HG03175 (cell line): ENCODE measurements around the gene PCBP2.
"Not testable (repeated sequence)": the region's sequence is repeated elsewhere in the genome, so short reads cannot be mapped to it uniquely, and the experiment has no call there.

Experiments used
- ATAC-seq: cut with Tn5 transposase; IDR thresholded peaks from one replicate; pipeline ENCODE4 v1.9.1; 2021; ENCODE audit warnings: mild to moderate bottlenecking, moderate library complexity; ENCODE audit not compliant: unreplicated experiment

Gene PCBP2

GRCh38 chr12:53468282-53468681 is 16.4 kb downstream of the PCBP2 start:
- no peak for ATAC-seq

DNA sequence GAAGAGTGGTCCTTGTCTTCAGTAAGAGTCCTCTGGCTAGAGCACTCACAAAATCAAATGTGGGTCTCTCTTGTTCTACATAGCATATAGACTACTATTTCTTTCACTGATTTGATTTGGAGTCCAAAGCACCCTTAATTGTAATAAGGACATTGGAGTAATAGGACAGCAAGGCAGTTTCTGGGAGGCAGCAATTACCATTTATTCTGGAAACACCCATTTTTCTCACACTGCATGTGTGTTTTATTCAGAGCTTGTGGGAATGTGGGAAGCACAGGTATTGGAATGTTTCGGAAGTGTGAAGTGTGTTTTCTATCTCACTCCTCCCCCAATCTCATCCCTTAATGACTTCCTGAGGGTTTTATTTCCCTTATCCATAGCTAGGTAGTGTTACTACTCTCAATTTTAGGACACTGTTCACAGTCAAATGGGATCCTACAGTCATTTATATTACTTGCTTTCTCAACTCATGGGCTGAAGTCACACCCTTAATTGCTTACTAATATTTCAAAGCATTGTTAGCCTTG is 20.2 kb downstream of the PCBP2 start:
- ATAC-seq = no peak

DNA sequence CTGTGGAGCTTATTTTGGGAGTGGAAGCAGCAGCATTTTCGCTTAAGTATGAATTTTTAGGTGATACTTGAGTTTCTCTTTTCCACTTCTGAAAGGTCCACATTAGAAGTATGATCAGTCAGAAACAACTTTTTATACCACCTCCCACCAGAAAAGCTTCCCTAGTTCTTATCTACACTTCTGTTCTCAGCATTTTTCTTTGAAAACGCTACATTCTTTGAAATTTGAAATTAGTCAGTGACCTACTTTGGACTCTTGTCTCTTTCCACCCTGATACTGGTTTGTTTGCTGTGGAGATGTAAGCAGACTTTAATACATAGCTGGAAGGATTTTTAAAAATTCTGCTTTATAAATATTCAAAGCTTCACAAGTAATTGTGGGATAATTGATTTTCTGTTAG is 22.2 kb downstream of the PCBP2 start:
- ATAC-seq = no peak

GRCh38 chr12:53474819-53475218 is 22.9 kb downstream of the PCBP2 start:
- no peak for ATAC-seq

- no peak for ATAC-seq
Measured at GRCh38 chr12:53476769-53477209, 24.9 kb downstream of the PCBP2 start.

GRCh38 chr12:53478865-53479264 is 27.0 kb downstream of the PCBP2 start:
- ATAC-seq = no peak

- no peak for ATAC-seq
Measured at GRCh38 chr12:53479331-53479730, 27.4 kb downstream of the PCBP2 start.

DNA sequence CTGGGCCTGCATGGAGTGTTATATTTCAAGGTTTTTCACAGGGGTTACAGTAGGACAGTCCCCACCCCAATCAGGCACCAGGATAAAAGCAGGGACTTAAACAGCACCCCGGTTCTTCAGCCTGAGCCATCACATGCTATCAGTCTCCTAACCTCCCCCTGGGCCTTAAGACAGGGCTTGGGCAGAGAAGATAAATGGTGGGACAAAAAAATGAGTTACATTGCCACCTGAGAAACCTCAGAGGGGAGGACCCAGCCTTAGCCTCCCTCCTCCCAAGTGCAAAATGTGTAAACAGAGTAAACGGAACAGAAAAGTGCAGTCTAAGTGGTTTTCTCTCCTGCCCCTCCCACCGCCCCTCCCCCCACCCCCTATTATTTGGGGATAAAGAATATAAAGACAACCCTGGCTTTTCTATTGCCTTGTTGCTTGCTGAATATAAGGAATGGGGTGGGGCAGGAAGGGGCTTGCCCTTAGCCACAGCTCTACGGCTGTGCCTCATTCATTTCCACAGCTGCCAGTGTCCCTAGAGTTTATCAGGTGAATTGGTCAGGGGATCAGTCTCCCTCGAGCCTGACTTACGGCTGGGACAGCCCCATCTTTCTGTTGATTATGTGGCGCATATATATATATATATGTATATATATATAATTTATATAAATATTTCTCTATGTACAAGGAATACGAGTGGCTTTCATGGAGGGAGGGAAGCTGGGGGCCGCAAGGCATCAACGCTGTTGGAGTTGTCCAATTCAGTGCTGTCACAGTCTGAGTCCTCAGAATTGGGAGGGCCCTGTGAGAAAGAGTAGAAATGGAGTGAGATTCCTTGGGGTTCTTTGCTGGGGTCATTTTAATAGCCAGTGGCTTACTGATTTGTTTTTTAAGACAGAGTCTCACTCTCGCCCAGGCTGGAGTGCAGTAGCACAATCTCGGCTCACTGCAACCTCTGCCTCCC is 28.9 kb downstream of the PCBP2 start:
- ATAC-seq = no peak

DNA sequence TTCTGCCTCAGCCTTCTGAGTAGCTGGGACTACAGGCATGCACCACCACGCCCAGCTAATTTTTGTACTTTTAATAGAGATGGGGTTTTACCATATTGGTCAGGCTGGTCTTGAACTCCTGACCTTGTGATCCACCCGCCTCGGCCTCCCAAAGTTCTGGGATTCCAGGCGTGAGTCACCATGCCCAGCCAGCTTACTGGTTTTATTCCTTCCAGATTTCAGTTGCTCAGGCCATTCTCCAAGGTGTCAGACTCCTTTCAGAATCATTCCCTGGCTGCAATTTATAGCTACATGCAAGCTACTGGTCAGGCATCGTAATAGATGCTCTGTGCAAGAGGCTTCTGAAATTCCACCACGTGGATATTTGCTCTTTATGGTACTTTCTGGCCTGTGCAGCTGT is 29.6 kb downstream of the PCBP2 start:
- not testable (repeated sequence) for ATAC-seq

DNA sequence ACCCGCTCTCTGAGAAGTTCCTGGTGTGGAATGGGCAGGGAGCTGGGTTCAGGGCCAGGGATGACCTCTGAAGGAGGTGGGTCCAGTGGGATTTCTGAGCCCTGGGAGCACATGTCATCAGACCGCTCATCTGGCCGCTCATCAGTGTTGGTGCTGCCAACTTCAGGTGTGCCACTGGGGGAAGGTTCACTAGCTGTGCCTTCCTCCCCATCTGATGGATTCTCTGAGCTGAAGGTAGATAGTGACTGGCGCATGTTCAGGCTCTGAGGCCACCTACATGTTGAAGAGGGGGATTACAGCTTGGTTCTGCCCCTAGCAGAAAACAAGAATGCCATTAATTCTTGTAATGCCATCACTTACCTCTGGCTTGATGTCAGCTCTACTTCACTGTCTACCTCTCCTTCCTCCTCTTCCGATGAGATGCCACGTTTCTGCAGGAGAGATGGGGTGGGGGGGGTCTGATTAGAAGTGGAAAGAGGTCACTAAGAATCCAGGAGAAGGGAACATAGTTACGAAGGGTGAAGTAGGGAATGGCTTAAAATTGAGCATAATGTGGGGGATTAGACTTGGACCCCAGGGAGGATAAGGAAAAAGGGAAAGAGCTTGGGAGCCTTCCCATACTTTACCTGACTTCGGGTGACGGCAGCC is 30.2 kb downstream of the PCBP2 start:
- ATAC-seq = no peak

- ATAC-seq = no peak
Measured at GRCh38 chr12:53482626-53483168, 30.8 kb downstream of the PCBP2 start.

DNA sequence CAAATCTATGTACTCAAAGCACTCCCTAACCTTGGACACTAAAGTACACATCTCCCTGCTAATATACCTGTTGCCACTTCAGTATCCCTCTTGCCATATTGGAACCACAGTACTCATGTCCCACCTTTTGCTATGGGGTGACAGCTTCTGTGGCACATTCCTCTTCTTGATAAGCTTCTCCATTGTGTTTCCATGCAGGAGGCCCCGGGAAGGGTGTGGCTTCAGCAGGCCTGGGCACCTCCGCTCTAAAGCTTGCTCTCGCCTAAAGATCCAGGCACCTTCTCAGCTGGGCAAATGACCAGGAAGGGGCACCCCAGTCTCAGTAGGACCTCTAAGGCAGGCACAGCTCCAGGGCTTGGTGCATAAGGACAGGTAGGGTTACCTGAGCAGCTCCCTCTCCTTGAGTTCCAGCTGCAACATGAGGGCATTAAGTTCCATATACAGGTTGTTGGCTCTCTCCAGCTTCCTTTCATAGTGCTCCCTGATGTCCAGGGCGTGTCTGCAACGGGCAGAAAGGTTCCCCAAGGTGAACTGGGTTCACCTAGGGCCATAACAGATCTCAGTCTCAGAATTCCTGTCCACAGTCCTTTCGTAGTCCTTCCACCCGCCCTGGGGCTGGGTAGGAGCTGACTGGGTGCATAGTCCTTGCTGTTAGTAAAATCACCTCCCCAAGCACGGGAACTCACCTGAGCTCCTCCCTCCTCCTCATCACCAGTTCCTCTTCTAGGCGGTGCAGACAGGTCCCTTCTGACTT is 31.5 kb downstream of the PCBP2 start:
- no peak for ATAC-seq

GRCh38 chr12:53483979-53484377 is 32.1 kb downstream of the PCBP2 start:
- ATAC-seq = no peak

GRCh38 chr12:53484686-53485575 is 33.0 kb downstream of the PCBP2 start:
- ATAC-seq = no peak

GRCh38 chr12:53485955-53486735 is 34.2 kb downstream of the PCBP2 start:
- no peak for ATAC-seq

DNA sequence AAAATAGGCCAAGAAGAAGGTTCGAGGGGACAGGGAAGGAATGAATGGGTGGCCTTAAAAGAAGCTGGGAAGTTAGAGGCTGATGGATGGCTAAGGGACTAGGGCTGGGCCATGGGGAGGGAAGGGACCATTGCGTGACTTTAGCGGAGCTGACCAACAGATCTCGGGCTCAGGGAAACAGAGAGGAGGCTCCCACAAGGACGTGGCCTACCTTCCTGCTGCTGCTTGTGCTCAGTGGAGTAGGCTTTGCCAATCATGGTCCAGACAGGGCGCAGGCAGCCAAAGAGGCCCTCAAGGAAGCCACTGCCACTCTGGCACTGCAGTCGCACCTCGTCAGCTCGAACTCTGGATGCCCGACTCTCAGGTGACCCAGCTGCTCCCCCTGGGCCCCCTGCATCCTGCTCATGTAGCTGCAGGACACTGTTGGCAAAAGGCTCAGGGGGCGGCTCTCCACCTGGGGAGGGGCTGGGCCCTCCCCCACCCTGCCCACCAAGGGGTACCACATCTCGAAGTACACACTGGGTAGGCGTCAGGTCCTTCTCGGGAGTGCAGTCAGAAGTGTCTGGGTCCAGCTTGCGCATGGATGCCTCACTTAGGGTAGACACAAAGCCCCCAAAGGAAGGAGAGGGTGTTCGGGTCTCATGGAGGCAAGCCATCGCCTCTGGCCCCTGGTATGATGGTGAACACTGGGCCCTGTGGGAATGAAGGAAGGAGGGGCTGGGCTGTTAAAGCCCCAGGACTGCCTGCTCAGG is 35.0 kb downstream of the PCBP2 start:
- no peak for ATAC-seq

- ATAC-seq = no peak
Measured at GRCh38 chr12:53489242-53489864, 37.5 kb downstream of the PCBP2 start.

GRCh38 chr12:53492188-53492587 is 40.3 kb downstream of the PCBP2 start:
- no peak for ATAC-seq
